PC-9 (cell line): ENCODE results near the gene SYNM.

Source experiments
- CTCF ChIP-seq: fragments of 200-600 bp; sonication (generic); conservative IDR thresholded peaks from 2 replicates; pipeline ENCODE4 v1.6.1; 2017; ENCODE audit warnings: mixed run types, antibody characterized with exemption, mild to moderate bottlenecking, moderate library complexity
- EZH2 ChIP-seq: fragments of 200-600 bp; sonication (generic); IDR thresholded peaks from 2 replicates; pipeline ENCODE4 v1.8.0; 2017; ENCODE audit warnings: antibody characterized with exemption, low read depth

- TF ChIP-seq CTCF, result no peak
- TF ChIP-seq EZH2, result no peak
Measured at GRCh38 chr15:99131441-99132023, 26.7 kb downstream of the SYNM start.
